ENCODE data around the gene FFAR3. TPM values are rescaled to one million over a fixed set of nuclear protein-coding genes. Genes with fewer than 3 reads are reported as not detected.

Gene FFAR3
- polyA plus RNA-seq, 1 donor (not counting 4 experiments of a cell fraction or from before 2014, with no cell fraction given): not detected

GRCh38 chr19:35340431-35340830 is 17.8 kb upstream of the FFAR3 start:
- Histone ChIP-seq H3K79me2 (ENCODE audit: control insufficient read depth, insufficient read depth, low read length) (no peaks in the 10 kb centered on the region), H4K20me1 (ENCODE audit: control insufficient read depth, extremely low read depth, insufficient read depth, low read length) (no peaks in the 10 kb centered on the region), H3K27ac (ENCODE audit: control insufficient read depth, insufficient read depth, low read length) (no peak overlapping the region), H3K9me1 (ENCODE audit: control insufficient read depth, extremely low read depth, insufficient read depth, low read length) (no peaks in the 10 kb centered on the region), H3K4me1 (ENCODE audit: control insufficient read depth, extremely low read depth, insufficient read depth, low read length) (no peaks in the 10 kb centered on the region), H3K36me3 (ENCODE audit: control insufficient read depth in 2 of 2, extremely low read depth in 1 of 2, insufficient read depth in 2 of 2, low read length in 2 of 2) (no peaks in the 10 kb centered on the region), H3K27me3 (ENCODE audit: control insufficient read depth, extremely low read depth, insufficient read depth, low read length) (peaks cover 14% of the 10 kb centered on the region), H3K4me3 (ENCODE audit: control insufficient read depth in 2 of 3, extremely low read depth in 1 of 3, insufficient read depth in 2 of 3, low read depth in 1 of 3, low read length in 3 of 3) (no peak overlapping the region), H3K9ac (ENCODE audit: control insufficient read depth, extremely low read depth, insufficient read depth, low read length) (no peak overlapping the region), H2AFZ (ENCODE audit: control insufficient read depth, low read length) (no peak overlapping the region), H3K9me3 (ENCODE audit: control insufficient read depth, low read depth, low read length) (no peaks in the 10 kb centered on the region), H3K4me2 (ENCODE audit: control insufficient read depth, extremely low read depth, insufficient read depth, low read depth, low read length) (no peak overlapping the region)
- TF ChIP-seq, protein P1, sequence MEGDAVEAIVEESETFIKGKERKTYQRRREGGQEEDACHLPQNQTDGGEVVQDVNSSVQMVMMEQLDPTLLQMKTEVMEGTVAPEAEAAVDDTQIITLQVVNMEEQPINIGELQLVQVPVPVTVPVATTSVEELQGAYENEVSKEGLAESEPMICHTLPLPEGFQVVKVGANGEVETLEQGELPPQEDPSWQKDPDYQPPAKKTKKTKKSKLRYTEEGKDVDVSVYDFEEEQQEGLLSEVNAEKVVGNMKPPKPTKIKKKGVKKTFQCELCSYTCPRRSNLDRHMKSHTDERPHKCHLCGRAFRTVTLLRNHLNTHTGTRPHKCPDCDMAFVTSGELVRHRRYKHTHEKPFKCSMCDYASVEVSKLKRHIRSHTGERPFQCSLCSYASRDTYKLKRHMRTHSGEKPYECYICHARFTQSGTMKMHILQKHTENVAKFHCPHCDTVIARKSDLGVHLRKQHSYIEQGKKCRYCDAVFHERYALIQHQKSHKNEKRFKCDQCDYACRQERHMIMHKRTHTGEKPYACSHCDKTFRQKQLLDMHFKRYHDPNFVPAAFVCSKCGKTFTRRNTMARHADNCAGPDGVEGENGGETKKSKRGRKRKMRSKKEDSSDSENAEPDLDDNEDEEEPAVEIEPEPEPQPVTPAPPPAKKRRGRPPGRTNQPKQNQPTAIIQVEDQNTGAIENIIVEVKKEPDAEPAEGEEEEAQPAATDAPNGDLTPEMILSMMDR (optimal IDR thresholded peaks at IDR 0.05 in 1 of 3, IDR thresholded peaks at IDR 0.05 in 1 of 3, conservative IDR thresholded peaks at IDR 0.05 in 1 of 3; ENCODE audit: extremely low read depth in 1 of 3, insufficient read depth in 2 of 3, low read length in 3 of 3): no peak
- no peak for DNase-seq (ENCODE audit: low read depth, low spot score)
- FAIRE-seq: no peak
- dilution Hi-C loops (cut with MboI; ENCODE audit: extremely low pct_ligation_motif_present, low sequenced_read_pairs): no loop called here

GRCh38 chr19:35341006-35341405 is 17.3 kb upstream of the FFAR3 start:
- no peak overlapping the region for H2AFZ ChIP-seq (ENCODE audit: control insufficient read depth, low read length)
- H3K4me2 ChIP-seq (ENCODE audit: control insufficient read depth, extremely low read depth, insufficient read depth, low read depth, low read length): no peak overlapping the region
- H3K79me2 ChIP-seq (ENCODE audit: control insufficient read depth, insufficient read depth, low read length): no peaks in the 10 kb centered on the region
- H3K4me1 ChIP-seq (ENCODE audit: control insufficient read depth, extremely low read depth, insufficient read depth, low read length): no peaks in the 10 kb centered on the region
- peaks cover 15% of the 10 kb centered on the region for H3K27me3 ChIP-seq (ENCODE audit: control insufficient read depth, extremely low read depth, insufficient read depth, low read length)
- no peaks in the 10 kb centered on the region for H3K36me3 ChIP-seq (ENCODE audit: control insufficient read depth in 2 of 2, extremely low read depth in 1 of 2, insufficient read depth in 2 of 2, low read length in 2 of 2)
- no peaks in the 10 kb centered on the region for H3K9me3 ChIP-seq (ENCODE audit: control insufficient read depth, low read depth, low read length)
- H3K9me1 ChIP-seq (ENCODE audit: control insufficient read depth, extremely low read depth, insufficient read depth, low read length): no peaks in the 10 kb centered on the region
- FAIRE-seq (no peak), DNase-seq (ENCODE audit: low read depth, low spot score) (no peak)
- H3K27ac ChIP-seq (ENCODE audit: control insufficient read depth, insufficient read depth, low read length): no peak overlapping the region
- H4K20me1 ChIP-seq (ENCODE audit: control insufficient read depth, extremely low read depth, insufficient read depth, low read length): no peaks in the 10 kb centered on the region
- dilution Hi-C loops (cut with MboI; ENCODE audit: extremely low pct_ligation_motif_present, low sequenced_read_pairs): no loop called here
- no peak overlapping the region for H3K9ac ChIP-seq (ENCODE audit: control insufficient read depth, extremely low read depth, insufficient read depth, low read length)
- no peak for TF ChIP-seq EZH2 (IDR thresholded peaks at IDR 0.05; ENCODE audit: low read length)
- TF ChIP-seq, protein P1 (optimal IDR thresholded peaks at IDR 0.05 in 1 of 3, IDR thresholded peaks at IDR 0.05 in 1 of 3, conservative IDR thresholded peaks at IDR 0.05 in 1 of 3; ENCODE audit: extremely low read depth in 1 of 3, insufficient read depth in 2 of 3, low read length in 3 of 3): no peak
- no peak overlapping the region for H3K4me3 ChIP-seq (ENCODE audit: control insufficient read depth in 2 of 3, extremely low read depth in 1 of 3, insufficient read depth in 2 of 3, low read depth in 1 of 3, low read length in 3 of 3)
